Measurements from ENCODE around the gene REC114. TPM values are rescaled to one million over a fixed set of nuclear protein-coding genes. Genes with fewer than 3 reads are reported as not detected.

REC114 gene
- total RNA-seq, 1 donor from 2014 or later, result not detected

DNA sequence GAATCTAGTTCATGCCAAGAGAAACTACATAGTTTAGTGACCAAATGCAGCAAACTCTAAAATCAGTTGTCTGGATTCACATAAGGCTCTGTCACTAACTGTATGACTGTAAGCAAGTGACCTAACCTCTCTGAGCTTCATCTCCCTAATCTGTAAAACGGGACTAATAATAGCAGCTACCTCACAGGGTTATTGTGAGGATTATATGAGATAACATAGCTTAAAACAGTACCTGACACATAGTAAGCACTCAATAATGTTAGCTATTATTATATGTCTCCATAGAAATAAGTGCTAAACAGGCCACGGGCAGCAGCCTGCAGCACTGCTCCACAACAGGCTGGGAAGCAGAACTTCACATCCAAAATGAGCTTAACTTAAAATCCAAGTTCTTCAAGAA is 160.0 kb downstream of the REC114 start:
- peak; percentile 15 to 39 for DNase-seq (ENCODE audit: low read depth in 2 of 2)

DNA sequence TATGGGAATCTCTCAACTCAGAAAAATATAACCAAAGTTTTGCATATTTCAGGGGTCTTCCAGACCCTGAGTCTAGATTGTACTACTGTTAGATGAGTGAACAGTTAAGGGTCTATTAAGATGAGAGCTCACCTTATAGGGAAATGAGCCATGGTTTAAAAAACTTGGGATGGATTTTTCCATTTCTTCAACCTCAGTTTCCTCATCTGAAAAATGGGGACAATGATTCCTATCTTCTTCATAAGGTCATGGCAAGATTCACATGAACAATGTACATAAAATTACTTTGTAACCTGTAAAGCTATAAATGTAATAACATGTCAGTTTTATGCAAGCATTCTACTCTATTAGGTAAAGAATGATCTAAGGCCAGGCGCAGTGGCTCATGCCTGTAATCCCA is 161.5 kb downstream of the REC114 start:
- DNase-seq (ENCODE audit: low read depth in 2 of 2), result no peak

DNA sequence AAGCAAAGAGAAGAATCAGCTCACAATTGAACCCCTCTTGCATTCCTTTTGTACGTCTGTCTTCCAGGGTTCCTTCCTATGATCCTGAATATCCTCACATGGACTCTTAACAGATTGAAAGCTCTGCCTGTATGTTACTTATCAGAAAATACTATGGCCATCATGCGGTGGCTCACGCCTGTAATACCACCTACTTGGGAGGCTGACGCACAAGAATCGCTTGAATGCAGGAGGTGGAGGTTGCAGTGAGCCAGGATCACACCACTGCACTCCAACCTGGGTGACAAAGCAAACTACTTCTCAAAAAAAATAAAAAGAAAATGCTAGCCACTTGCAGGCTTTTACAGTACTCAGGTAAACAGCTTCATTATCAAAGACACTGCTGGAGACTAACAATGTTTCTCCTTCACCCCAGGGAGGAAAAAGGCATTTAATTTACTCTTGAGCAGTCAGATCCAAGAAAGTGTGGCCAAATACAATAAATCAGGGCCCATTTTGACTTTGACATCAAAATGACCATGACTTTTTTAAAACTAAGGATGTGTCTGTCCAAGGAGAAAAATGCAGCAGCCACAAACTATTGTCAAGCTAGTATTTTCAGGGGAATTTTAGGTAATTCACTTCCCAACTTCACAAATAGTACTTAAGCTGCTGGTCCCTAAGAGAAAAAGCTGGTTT is 162.9 kb downstream of the REC114 start:
- DNase-seq (ENCODE audit: low read depth in 2 of 2), result no peak

DNA sequence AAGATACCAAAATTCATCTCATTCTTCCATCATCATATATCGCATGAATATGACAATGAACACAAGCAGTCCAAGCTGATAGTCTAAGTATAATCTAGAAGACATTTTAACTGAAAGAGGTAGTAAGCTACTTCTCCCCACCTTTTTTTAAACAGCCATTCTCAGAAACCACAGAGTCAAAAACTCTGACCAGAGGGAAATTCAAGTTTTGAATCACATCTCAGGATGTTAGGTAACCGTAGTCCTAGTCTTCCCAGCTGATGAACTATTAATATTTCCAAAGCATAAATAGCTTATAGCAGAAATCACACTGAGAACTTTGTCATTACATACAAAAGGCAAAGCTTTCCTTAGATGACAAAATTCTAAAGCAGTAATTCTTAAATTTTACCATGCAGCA is 164.4 kb downstream of the REC114 start:
- DNase-seq (ENCODE audit: low read depth in 2 of 2), result no peak

DNA sequence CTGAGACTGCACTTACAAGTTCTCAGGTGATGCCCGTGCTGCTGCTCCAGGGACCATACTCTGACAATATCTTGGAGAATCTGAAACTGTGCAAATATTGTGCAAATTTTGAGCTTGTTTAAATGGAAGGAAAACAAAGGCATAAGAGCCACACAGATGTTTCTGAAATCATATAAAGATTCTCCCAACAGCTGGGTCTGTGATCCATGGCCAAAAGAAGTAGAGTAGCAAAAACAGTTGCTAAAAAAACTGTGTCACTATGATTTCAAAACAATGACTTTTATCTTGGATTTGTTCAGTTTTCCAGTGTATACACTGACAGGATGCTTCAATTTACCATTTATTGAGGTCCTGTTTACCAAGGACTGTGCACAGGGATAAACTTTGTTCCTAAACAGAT is 164.9 kb downstream of the REC114 start:
- DNase-seq (ENCODE audit: low read depth in 2 of 2), result no peak

DNA sequence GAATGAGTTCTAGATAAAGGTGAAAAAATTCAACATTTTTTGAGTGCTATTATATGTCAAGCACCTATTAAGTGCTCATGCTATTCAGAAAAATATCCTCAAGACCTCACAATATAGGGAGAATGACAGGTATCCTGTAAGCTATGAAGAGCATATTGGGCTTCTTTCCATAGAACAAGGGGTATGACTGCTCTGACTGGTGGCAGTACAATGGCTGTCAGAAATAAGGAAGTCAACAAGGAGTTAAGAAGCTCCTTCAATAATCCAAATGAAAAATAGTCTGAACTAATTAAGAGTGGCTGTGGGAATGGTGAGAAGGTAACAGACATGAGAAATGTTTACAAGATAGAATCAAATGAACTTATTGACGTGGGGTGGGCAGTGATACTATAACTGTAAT is 165.5 kb downstream of the REC114 start:
- no peak for DNase-seq (ENCODE audit: low read depth in 2 of 2)

DNA sequence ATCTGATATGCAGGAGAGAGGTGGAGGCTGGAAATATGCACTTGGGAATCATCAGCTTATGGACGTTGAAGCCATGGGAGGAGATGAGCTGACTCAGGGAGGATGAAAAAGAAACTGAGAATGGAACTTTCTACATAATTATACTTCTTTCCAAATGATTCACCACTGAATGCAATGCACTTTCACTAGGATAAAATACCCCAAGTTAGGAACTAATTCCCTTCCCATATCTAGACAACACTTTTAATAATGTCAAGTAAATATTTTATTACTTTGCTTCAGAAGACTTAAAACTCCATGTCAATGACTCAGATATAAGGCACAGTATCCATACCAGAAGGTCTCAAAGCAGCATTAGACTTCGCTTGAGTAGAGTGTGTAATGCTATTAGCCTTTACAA is 166.0 kb downstream of the REC114 start:
- peak in 1 of 2 donors; percentile 13 for DNase-seq (ENCODE audit: low read depth in 2 of 2)

Other genes with a start within 250 kb of the REC114 start
- not detected in 2 replicates for gene HCN4, start 74.2 kb upstream of the REC114 start, total RNA-seq
- gene NPTN, start 190.2 kb downstream of the REC114 start, total RNA-seq, result 88.5 and 130 TPM in 2 replicates
- gene CD276, start 241.2 kb downstream of the REC114 start, total RNA-seq, result 21.4 and 41.4 TPM in 2 replicates

All from lung microvascular endothelial cell (primary cell).